Natural killer cell (primary cell): ENCODE measurements around the gene BBS9. TPM values are rescaled to one million over a fixed set of nuclear protein-coding genes. Genes with fewer than 3 reads are reported as not detected.

Experiments used
- ATAC-seq, 3 donors: fragments of 150-1000 bp in 2 of 3; fragments of 200-7000 bp in 1 of 3; cut with Tn5 transposase; 1 replicate in 1 of 3; 2 replicates in 2 of 3; pipeline ENCODE4 v1.10.0; 2021; ENCODE audit warnings: mild to moderate bottlenecking in 2 of 3, moderate library complexity in 2 of 3
- DNase-seq, 2 donors: peaks; one replicate each; pipeline versions ENCODE4 v3.0.0 to v3.0.0-alpha.2; 2013 to 2021; ENCODE audit warnings: mixed read lengths in 1 of 2
- H3K27ac ChIP-seq: one replicate; pipeline ENCODE4 v1.5.1; 2013; ENCODE audit warnings: mild to moderate bottlenecking, low read length
- H3K27me3 ChIP-seq: one replicate; pipeline ENCODE4 v1.6.1; 2013; ENCODE audit warnings: low read length; ENCODE audit not compliant: control insufficient read depth, insufficient read depth
- H3K36me3 ChIP-seq: one replicate; pipeline ENCODE4 v1.6.1; 2013; ENCODE audit warnings: low read length; ENCODE audit not compliant: control insufficient read depth, insufficient read depth
- H3K4me1 ChIP-seq: one replicate; pipeline ENCODE4 v1.6.1; 2013; ENCODE audit warnings: low read length; ENCODE audit not compliant: control insufficient read depth, insufficient read depth
- H3K4me3 ChIP-seq: one replicate; pipeline ENCODE4 v1.5.1; 2013; ENCODE audit warnings: low read length
- H3K9me3 ChIP-seq: one replicate; pipeline ENCODE4 v1.6.1; 2013; ENCODE audit warnings: low read length; ENCODE audit not compliant: control insufficient read depth, insufficient read depth
- H3K27ac Mint-ChIP-seq, 2 donors: one replicate each; pipeline ENCODE4 v1.8.0; 2022; ENCODE audit warnings: mild to moderate bottlenecking in 2 of 2, mixed read lengths in 2 of 2, moderate library complexity in 1 of 2
- H3K27me3 Mint-ChIP-seq, 2 donors: one replicate each; pipeline ENCODE4 v1.8.0; 2022; ENCODE audit warnings: low read depth in 2 of 2, mixed read lengths in 2 of 2
- H3K36me3 Mint-ChIP-seq: one replicate; pipeline ENCODE4 v1.8.0; 2022; ENCODE audit warnings: mixed read lengths
- H3K4me1 Mint-ChIP-seq, 2 donors: one replicate each; pipeline ENCODE4 v1.8.0; 2022; ENCODE audit warnings: mixed read lengths in 2 of 2
- H3K4me3 Mint-ChIP-seq: one replicate; pipeline ENCODE4 v1.8.0; 2022; ENCODE audit warnings: mild to moderate bottlenecking, moderate library complexity, mixed read lengths
- H3K9me3 Mint-ChIP-seq, 2 donors: one replicate each; pipeline ENCODE4 v1.8.0; 2022; ENCODE audit warnings: mixed read lengths in 2 of 2
- CTCF ChIP-seq: fragments of 200-600 bp; IDR thresholded peaks from one replicate; pipeline ENCODE4 v1.8.0; 2022; ENCODE audit warnings: antibody characterized with exemption
- WGBS: methylation state at CpG from one replicate; pipeline ENCODE4 v1.1.7; 2013; ENCODE audit warnings: missing lambda C conversion rate; ENCODE audit not compliant: insufficient coverage; 5-methylcytosine and 5-hydroxymethylcytosine counted together
- intact Hi-C: fragments of 100-400 bp; cut with micrococcal nuclease; formaldehyde crosslinking; loops from one replicate; pipeline ENCODE4 v1.14.2; 2022
- total RNA-seq, 4 donors: library from RNA; stranded (reverse); fragments of 120-200 nt in 1 of 4; gene quantifications; one replicate each; pipeline versions ENCODE4 v1.2.3 to v1.2.4, GENCODE V29; 2013 to 2022

Gene BBS9
- total RNA-seq, 3 donors from 2014 or later (not counting 1 experiment from before 2014, with no cell fraction given): 25.1 to 34.6 (median 34.4) TPM

- Histone ChIP-seq H3K27ac (peak within 1 kb of the TSS; percentile 51), H3K4me1 (peaks cover 22% of the 10 kb centered on the region), H3K4me3 (peak within 1 kb of the TSS; percentile 59), H3K9me3 (no peaks in the 10 kb centered on the region), H3K36me3 (no peaks in the 10 kb centered on the region), H3K27me3 (no peaks in the 10 kb centered on the region)
- H3K4me3 Mint-ChIP-seq: peak within 1 kb of the TSS; percentile 91
- peak; percentile 52 for TF ChIP-seq CTCF
- DNase-seq: peak; percentile 74 to 87
- peaks cover 23 to 30% of the 10 kb centered on the region in 2 donors for H3K27me3 Mint-ChIP-seq
- H3K27ac Mint-ChIP-seq: peak within 1 kb of the TSS; percentile 79 to 80
- H3K9me3 Mint-ChIP-seq: no peaks in the 10 kb centered on the region
- peak; percentile 89 to 96 (median 94) for ATAC-seq
- intact Hi-C loops: loop anchor here (1.0 to 5.0 kb wide), 4 partner anchors 20 to 262 kb away; partner anchors contain the start of genes BBS9, KBTBD2 and NT5C3A
- under 1% methylated on average over 97 of the region's 100 CpGs for WGBS
- H3K36me3 Mint-ChIP-seq: no peaks in the 10 kb centered on the region
- H3K4me1 Mint-ChIP-seq: peaks cover 34 to 39% of the 10 kb centered on the region in 2 donors
These were observed 20.2 kb upstream of the BBS9 start, which contains the start of gene RP9 for GRCh38 chr7:33109005-33109757. Gene RP9, minus strand, starts transcription at chr7:33109404. Its CDS starts 32 bp downstream, at chr7:33109372.

GRCh38 chr7:33109758-33110238 lies 19.6 kb upstream of the BBS9 start:
- Histone ChIP-seq H3K4me1 (peaks cover 22% of the 10 kb centered on the region), H3K27ac (no peak overlapping the region), H3K36me3 (no peaks in the 10 kb centered on the region), H3K27me3 (no peaks in the 10 kb centered on the region), H3K4me3 (peak overlapping the region; percentile 41), H3K9me3 (no peaks in the 10 kb centered on the region)
- TF ChIP-seq CTCF: no peak
- Mint-ChIP-seq H3K4me1 (peaks cover 34 to 37% of the 10 kb centered on the region in 2 donors), H3K27ac (peak overlapping the region; percentile 56 to 80), H3K36me3 (no peaks in the 10 kb centered on the region), H3K4me3 (peak overlapping the region; percentile 64), H3K27me3 (peaks cover 29 to 36% of the 10 kb centered on the region in 2 donors), H3K9me3 (no peaks in the 10 kb centered on the region)
- ATAC-seq: no peak
- intact Hi-C loops: loop anchor here (1.0 to 5.0 kb wide), 4 partner anchors 20 to 263 kb away; partner anchors contain the start of genes BBS9, KBTBD2 and NT5C3A
- 27% methylated on average over 10 of the region's 11 CpGs for WGBS
- peak in 1 of 2 donors; percentile 26 for DNase-seq

GRCh38 chr7:33111614-33112013 lies 17.8 kb upstream of the BBS9 start:
- Mint-ChIP-seq H3K27ac (no peak overlapping the region), H3K9me3 (no peaks in the 10 kb centered on the region), H3K4me3 (no peak overlapping the region), H3K36me3 (no peaks in the 10 kb centered on the region), H3K27me3 (peaks cover 37 to 53% of the 10 kb centered on the region in 2 donors), H3K4me1 (peaks cover 20 to 22% of the 10 kb centered on the region in 2 donors)
- no peak for ATAC-seq
- no peaks in the 10 kb centered on the region for H3K9me3 ChIP-seq
- 68% methylated on average over 3 of the region's 3 CpGs for WGBS
- intact Hi-C loops: no loop called here
- no peak for TF ChIP-seq CTCF
- H3K4me3 ChIP-seq: no peak overlapping the region
- H3K27me3 ChIP-seq: no peaks in the 10 kb centered on the region
- DNase-seq: no peak
- H3K4me1 ChIP-seq: peaks cover 22% of the 10 kb centered on the region
- H3K36me3 ChIP-seq: no peaks in the 10 kb centered on the region
- H3K27ac ChIP-seq: no peak overlapping the region
